ENCODE results near the gene C16orf95. TPM values are rescaled to one million over a fixed set of nuclear protein-coding genes. Genes with fewer than 3 reads are reported as not detected.

Gene C16orf95
- total RNA-seq, 6 experiments from 2014 or later, result 1.7 to 5.5 (median 3.9) TPM

GRCh38 chr16:87330646-87331045 lies 13.5 kb upstream of the C16orf95 start:
- 72% methylated on average over 10 of the region's 15 CpGs for WGBS (ENCODE audit: insufficient coverage, low coverage, low lambda C conversion rate, missing lambda C conversion rate)
- DNase-seq (no peak), ATAC-seq (no peak)
- Histone ChIP-seq H3K4me1 (no peaks in the 10 kb centered on the region), H3K9me3 (no peaks in the 10 kb centered on the region), H3K27ac (no peak overlapping the region), H3K27me3 (no peaks in the 10 kb centered on the region), H3K4me3 (no peak overlapping the region), H3K36me3 (peaks cover 0 to 60% (median 19%) of the 10 kb centered on the region in 4 donors)
- no peak for TF ChIP-seq CTCF (IDR thresholded peaks at IDR 0.05)
- TF ChIP-seq POLR2A (IDR thresholded peaks at IDR 0.05), result no peak
- intact Hi-C loops (cut with DNase I), result no loop called here

- Histone ChIP-seq H3K9me3 (no peaks in the 10 kb centered on the region), H3K27ac (no peak overlapping the region), H3K4me3 (no peak overlapping the region), H3K27me3 (no peaks in the 10 kb centered on the region), H3K36me3 (peaks cover 0 to 56% (median 18%) of the 10 kb centered on the region in 4 donors), H3K4me1 (no peaks in the 10 kb centered on the region)
- intact Hi-C loops (cut with DNase I), result no loop called here
- TF ChIP-seq CTCF (IDR thresholded peaks at IDR 0.05) (no peak), POLR2A (IDR thresholded peaks at IDR 0.05) (no peak)
- WGBS (ENCODE audit: insufficient coverage, low coverage, low lambda C conversion rate, missing lambda C conversion rate), result 100% methylated on average over 1 of the region's 11 CpGs
- DNase-seq, result no peak
- no peak for ATAC-seq
Observed at GRCh38 chr16:87330257-87330624, 13.0 kb upstream of the C16orf95 start.

GRCh38 chr16:87329436-87330256 lies 12.5 kb upstream of the C16orf95 start:
- WGBS (ENCODE audit: insufficient coverage, low coverage, low lambda C conversion rate, missing lambda C conversion rate), result 90% methylated on average over 9 of the region's 20 CpGs
- DNase-seq (no peak), ATAC-seq (no peak)
- Histone ChIP-seq H3K9me3 (no peaks in the 10 kb centered on the region), H3K4me1 (no peaks in the 10 kb centered on the region), H3K27ac (no peak overlapping the region), H3K4me3 (no peak overlapping the region), H3K36me3 (peaks cover 0 to 50% (median 16%) of the 10 kb centered on the region in 4 donors), H3K27me3 (no peaks in the 10 kb centered on the region)
- TF ChIP-seq CTCF (IDR thresholded peaks at IDR 0.05) (no peak), POLR2A (IDR thresholded peaks at IDR 0.05) (no peak)
- intact Hi-C loops (cut with DNase I), result loop anchor here (10.0 kb wide), 1 partner anchor 45 kb away; no protein-coding TSS in a partner anchor

GRCh38 chr16:87328846-87329245 lies 11.7 kb upstream of the C16orf95 start:
- no peaks in the 10 kb centered on the region for H3K27me3 ChIP-seq
- WGBS (ENCODE audit: insufficient coverage, low coverage, low lambda C conversion rate, missing lambda C conversion rate), result 81% methylated on average over 6 of the region's 12 CpGs
- no peaks in the 10 kb centered on the region for H3K4me1 ChIP-seq
- DNase-seq (peak in 1 of 3 donors; percentile 35), ATAC-seq (no peak)
- peaks cover 0 to 42% (median 11%) of the 10 kb centered on the region in 4 donors for H3K36me3 ChIP-seq
- H3K9me3 ChIP-seq, result no peaks in the 10 kb centered on the region
- intact Hi-C loops (cut with DNase I), result loop anchor here (10.0 kb wide), 1 partner anchor 46 kb away; no protein-coding TSS in a partner anchor
- no peak for TF ChIP-seq POLR2A (IDR thresholded peaks at IDR 0.05)
- no peak for TF ChIP-seq CTCF (IDR thresholded peaks at IDR 0.05)
- no peak overlapping the region for H3K4me3 ChIP-seq
- H3K27ac ChIP-seq, result no peak overlapping the region

Measured in right lobe of liver (tissue), 6 donors.